Skeletal muscle satellite cell (primary cell): ENCODE measurements around the gene FRMD4A. TPM values are rescaled to one million over a fixed set of nuclear protein-coding genes. Genes with fewer than 3 reads are reported as not detected.

Experiments
- H3K27me3 ChIP-seq: 2 replicates; pipeline ENCODE4 v1.7.0; 2013; ENCODE audit warnings: low read length; ENCODE audit not compliant: control insufficient read depth, insufficient read depth
- H3K36me3 ChIP-seq: 2 replicates; pipeline ENCODE4 v1.7.0; 2013; ENCODE audit warnings: mild to moderate bottlenecking, control low read depth, low read length; ENCODE audit not compliant: insufficient read depth
- H3K4me1 ChIP-seq: 2 replicates; pipeline ENCODE4 v1.7.0; 2013; ENCODE audit warnings: low read length; ENCODE audit not compliant: control insufficient read depth, insufficient read depth
- H3K4me2 ChIP-seq: 2 replicates; pipeline ENCODE4 v1.7.0; 2013; ENCODE audit warnings: mild to moderate bottlenecking, low read length
- H3K4me3 ChIP-seq: 2 replicates; pipeline ENCODE4 v1.7.0; 2013; ENCODE audit warnings: low read length
- H3K9ac ChIP-seq: 2 replicates; pipeline ENCODE4 v1.7.0; 2013; ENCODE audit warnings: mild to moderate bottlenecking, low read depth, low read length, moderate library complexity
- H3K9me3 ChIP-seq: replicated peaks from 2 replicates; pipeline ENCODE4 v1.7.0; 2013; ENCODE audit warnings: mild to moderate bottlenecking, control low read depth, low read length
- total RNA-seq: library from RNA; depleted of rRNA; stranded (reverse); fragments of >200 nt; gene quantifications from 2 replicates; pipeline ENCODE4 v1.2.3, GENCODE V29; 2012; rRNA removed

Gene FRMD4A
- 18.3 and 25.6 TPM in 2 replicates for total RNA-seq

- H3K4me3 ChIP-seq = no peak within 1 kb of the TSS
- H3K27me3 ChIP-seq = peaks cover 82% of the 10 kb centered on the region
- no peak within 1 kb of the TSS for H3K9ac ChIP-seq
- H3K4me1 ChIP-seq = no peaks in the 10 kb centered on the region
- no peaks in the 10 kb centered on the region for H3K36me3 ChIP-seq
- H3K4me2 ChIP-seq = no peak within 1 kb of the TSS
- no peaks in the 10 kb centered on the region for H3K9me3 ChIP-seq
Measured at GRCh38 chr10:14330388-14331061, at the start of gene FRMD4A. TSS of gene FRMD4A (minus strand) at chr10:14330924.

- no peak overlapping the region for H3K9ac ChIP-seq
- H3K36me3 ChIP-seq = no peaks in the 10 kb centered on the region
- no peak overlapping the region for H3K4me3 ChIP-seq
- peaks cover 39% of the 10 kb centered on the region for H3K27me3 ChIP-seq
- H3K9me3 ChIP-seq = no peaks in the 10 kb centered on the region
- H3K4me2 ChIP-seq = no peak overlapping the region
- peaks cover 15% of the 10 kb centered on the region for H3K4me1 ChIP-seq
Measured at GRCh38 chr10:14379556-14380280, 49.0 kb upstream of the FRMD4A start.

- no peak overlapping the region for H3K9ac ChIP-seq
- H3K4me1 ChIP-seq = peaks cover 13% of the 10 kb centered on the region
- H3K9me3 ChIP-seq = no peaks in the 10 kb centered on the region
- no peak overlapping the region for H3K4me2 ChIP-seq
- H3K27me3 ChIP-seq = peaks cover 48% of the 10 kb centered on the region
- no peaks in the 10 kb centered on the region for H3K36me3 ChIP-seq
- H3K4me3 ChIP-seq = no peak overlapping the region
Measured at GRCh38 chr10:14378387-14378960, 47.8 kb upstream of the FRMD4A start.

GRCh38 chr10:14377591-14378175 lies 47.0 kb upstream of the FRMD4A start:
- no peak overlapping the region for H3K9ac ChIP-seq
- no peaks in the 10 kb centered on the region for H3K9me3 ChIP-seq
- no peak overlapping the region for H3K4me3 ChIP-seq
- H3K4me2 ChIP-seq = no peak overlapping the region
- no peaks in the 10 kb centered on the region for H3K36me3 ChIP-seq
- peaks cover 6% of the 10 kb centered on the region for H3K4me1 ChIP-seq
- peaks cover 52% of the 10 kb centered on the region for H3K27me3 ChIP-seq

- Histone ChIP-seq H3K9ac (no peak overlapping the region), H3K4me2 (no peak overlapping the region), H3K27me3 (peaks cover 64% of the 10 kb centered on the region), H3K36me3 (no peaks in the 10 kb centered on the region), H3K4me3 (no peak overlapping the region), H3K4me1 (peaks cover 7% of the 10 kb centered on the region), H3K9me3 (no peaks in the 10 kb centered on the region)
Measured at GRCh38 chr10:14374745-14375445, 44.2 kb upstream of the FRMD4A start.

- no peak overlapping the region for H3K4me2 ChIP-seq
- H3K9ac ChIP-seq = no peak overlapping the region
- H3K36me3 ChIP-seq = no peaks in the 10 kb centered on the region
- H3K4me1 ChIP-seq = peaks cover 7% of the 10 kb centered on the region
- peaks cover 69% of the 10 kb centered on the region for H3K27me3 ChIP-seq
- H3K4me3 ChIP-seq = no peak overlapping the region
- no peaks in the 10 kb centered on the region for H3K9me3 ChIP-seq
Measured at GRCh38 chr10:14372606-14373005, 41.9 kb upstream of the FRMD4A start.

- no peak overlapping the region for H3K4me2 ChIP-seq
- H3K9me3 ChIP-seq = no peaks in the 10 kb centered on the region
- H3K9ac ChIP-seq = no peak overlapping the region
- H3K27me3 ChIP-seq = peaks cover 69% of the 10 kb centered on the region
- H3K4me3 ChIP-seq = no peak overlapping the region
- no peaks in the 10 kb centered on the region for H3K36me3 ChIP-seq
- peaks cover 7% of the 10 kb centered on the region for H3K4me1 ChIP-seq
Measured at GRCh38 chr10:14371581-14371980, 40.9 kb upstream of the FRMD4A start.

- H3K4me1 ChIP-seq = peaks cover 7% of the 10 kb centered on the region
- H3K9ac ChIP-seq = no peak overlapping the region
- no peaks in the 10 kb centered on the region for H3K36me3 ChIP-seq
- no peak overlapping the region for H3K4me3 ChIP-seq
- no peaks in the 10 kb centered on the region for H3K9me3 ChIP-seq
- H3K4me2 ChIP-seq = no peak overlapping the region
- H3K27me3 ChIP-seq = peaks cover 69% of the 10 kb centered on the region
Measured at GRCh38 chr10:14370894-14371293, 40.2 kb upstream of the FRMD4A start.

GRCh38 chr10:14369906-14370305 lies 39.2 kb upstream of the FRMD4A start:
- Histone ChIP-seq H3K4me2 (no peak overlapping the region), H3K4me3 (no peak overlapping the region), H3K9ac (no peak overlapping the region), H3K4me1 (peaks cover 7% of the 10 kb centered on the region), H3K36me3 (no peaks in the 10 kb centered on the region), H3K27me3 (peaks cover 71% of the 10 kb centered on the region), H3K9me3 (no peaks in the 10 kb centered on the region)

GRCh38 chr10:14366760-14367159 lies 36.0 kb upstream of the FRMD4A start:
- no peak overlapping the region for H3K4me3 ChIP-seq
- no peaks in the 10 kb centered on the region for H3K9me3 ChIP-seq
- H3K4me1 ChIP-seq = peaks cover 3% of the 10 kb centered on the region
- no peak overlapping the region for H3K9ac ChIP-seq
- H3K27me3 ChIP-seq = peaks cover 66% of the 10 kb centered on the region
- no peak overlapping the region for H3K4me2 ChIP-seq
- H3K36me3 ChIP-seq = no peaks in the 10 kb centered on the region

GRCh38 chr10:14365266-14365665 lies 34.5 kb upstream of the FRMD4A start:
- Histone ChIP-seq H3K4me3 (no peak overlapping the region), H3K27me3 (peaks cover 66% of the 10 kb centered on the region), H3K36me3 (no peaks in the 10 kb centered on the region), H3K9ac (no peak overlapping the region), H3K4me1 (no peaks in the 10 kb centered on the region), H3K9me3 (no peaks in the 10 kb centered on the region), H3K4me2 (no peak overlapping the region)
